HTR-8/SVneo (cell line): Measurements from ENCODE around the gene MOCS3.
A peak's percentile ranks its signal among the peaks of the same experiment; 100 is the strongest.
"Not testable (repeated sequence)": the region's sequence is repeated elsewhere in the genome, so short reads cannot be mapped to it uniquely, and the experiment has no call there.

Experiments used
- DNase-seq: peaks from one replicate; pipeline ENCODE4 v3.0.0; 2011; ENCODE audit warnings: low spot score, mixed read lengths; ENCODE audit not compliant: insufficient read length
- FAIRE-seq: peaks from 2 replicates; lab custom pipeline; 2011; peaks lifted over from hg19 to GRCh38; lab: Jason Lieb, UNC

The MOCS3 gene

GRCh38 chr20:50931306-50932015 is 27.2 kb upstream of the MOCS3 start, which contains the start of gene ADNP:
TSS of gene ADNP (minus strand) at chr20:50931437. CDS start at chr20:50903996, 27,441 bp downstream.
- DNase-seq: peak; percentile 93
- FAIRE-seq: peak; percentile 87

DNA sequence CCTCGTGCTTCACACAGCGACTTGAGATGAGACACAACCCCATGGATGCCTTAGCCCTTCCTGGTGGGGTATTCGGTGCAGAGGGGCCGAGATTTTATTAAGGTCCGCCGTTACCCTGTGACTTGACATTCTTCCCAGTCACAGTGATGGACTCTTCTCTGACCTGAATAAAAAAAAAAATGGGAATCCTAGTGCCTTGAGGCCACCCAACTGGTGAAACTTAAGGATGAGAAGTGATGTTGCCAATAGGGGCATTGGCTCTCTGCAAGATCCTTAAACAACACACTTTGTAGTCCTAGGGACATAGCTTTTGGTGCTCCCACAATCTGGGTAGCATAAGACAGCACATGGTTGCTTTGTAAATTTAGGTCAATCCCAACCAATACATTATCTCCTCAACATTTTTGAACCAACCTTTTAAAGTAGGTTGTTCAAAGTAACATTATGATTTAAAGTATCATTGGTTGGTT is 26.6 kb upstream of the MOCS3 start:
- FAIRE-seq: peak; percentile 85
- no peak for DNase-seq

DNA sequence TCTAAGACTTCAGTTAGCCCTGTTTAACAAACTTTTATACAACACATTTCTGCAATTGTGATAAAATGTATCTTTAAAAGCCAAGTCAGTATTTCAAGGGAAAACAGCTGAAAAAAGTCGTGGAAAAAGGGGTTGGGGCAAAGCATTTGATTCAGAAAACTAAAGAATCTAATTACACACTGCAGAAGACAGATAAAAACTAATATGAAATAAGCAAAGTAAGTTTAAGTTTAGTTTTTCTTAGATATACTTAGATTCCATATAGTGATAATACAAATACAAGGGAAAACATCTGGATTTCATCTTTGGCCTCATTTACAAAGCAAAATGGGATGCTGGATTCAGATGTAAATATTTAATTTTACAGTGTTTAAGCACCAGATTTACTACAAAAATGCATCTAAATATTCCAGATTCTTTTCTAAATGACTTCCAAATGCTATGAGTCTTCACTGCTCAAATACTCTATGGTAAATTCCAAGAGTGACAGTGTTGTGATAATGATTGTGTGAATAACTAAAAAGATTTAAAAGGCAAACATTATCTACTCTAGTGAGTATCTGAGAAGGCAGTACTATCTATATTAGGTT is 25.8 kb upstream of the MOCS3 start:
- FAIRE-seq (no peak), DNase-seq (no peak)

DNA sequence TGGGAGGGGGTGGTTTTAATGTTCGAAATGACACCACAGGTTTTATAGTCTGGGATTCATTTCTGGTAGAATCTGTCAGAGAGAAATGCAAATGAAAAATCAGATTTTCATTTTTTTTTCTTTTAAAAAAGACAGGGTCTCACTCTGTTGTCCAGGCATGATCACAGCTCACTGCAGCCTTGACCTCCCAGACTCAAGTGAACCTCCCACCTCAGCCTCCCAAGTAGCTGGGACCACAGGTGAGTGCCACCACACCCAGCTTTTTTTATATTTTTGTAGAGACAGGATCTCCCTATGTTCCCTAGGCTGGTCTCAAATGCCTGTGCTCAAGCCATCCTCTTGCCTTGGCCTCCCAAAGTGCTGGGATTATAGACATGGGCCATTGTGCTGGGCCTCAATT is 25.0 kb upstream of the MOCS3 start:
- DNase-seq: no peak
- no peak for FAIRE-seq

- FAIRE-seq: no peak
- DNase-seq: no peak
These were observed 15.5 kb upstream of the MOCS3 start for GRCh38 chr20:50943069-50943468.

GRCh38 chr20:50948132-50948785 is 10.4 kb upstream of the MOCS3 start:
- peak; percentile 54 for FAIRE-seq
- DNase-seq: no peak

DNA sequence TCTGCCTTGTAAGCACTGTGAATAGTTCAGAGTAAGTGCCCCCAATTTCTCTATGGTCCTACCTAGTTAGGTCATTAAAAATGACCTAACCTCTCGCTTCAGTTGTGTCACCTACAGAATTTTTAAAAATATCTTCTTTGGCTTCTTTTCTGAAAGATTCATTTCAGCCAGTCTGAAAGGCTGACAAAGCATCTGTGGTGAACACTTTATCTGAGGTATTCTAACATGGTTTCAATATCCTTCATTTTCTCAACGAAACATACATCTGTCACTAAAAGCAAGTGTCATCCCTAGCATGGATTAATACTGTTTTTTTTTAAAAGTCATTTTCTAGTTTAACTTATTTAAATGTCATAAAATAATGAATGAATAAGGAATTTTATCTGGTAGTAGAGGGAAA is 5.4 kb upstream of the MOCS3 start:
- no peak for DNase-seq
- no peak for FAIRE-seq

- no peak for FAIRE-seq
- DNase-seq: no peak
These were observed 4.8 kb upstream of the MOCS3 start for GRCh38 chr20:50953821-50954220.

DNA sequence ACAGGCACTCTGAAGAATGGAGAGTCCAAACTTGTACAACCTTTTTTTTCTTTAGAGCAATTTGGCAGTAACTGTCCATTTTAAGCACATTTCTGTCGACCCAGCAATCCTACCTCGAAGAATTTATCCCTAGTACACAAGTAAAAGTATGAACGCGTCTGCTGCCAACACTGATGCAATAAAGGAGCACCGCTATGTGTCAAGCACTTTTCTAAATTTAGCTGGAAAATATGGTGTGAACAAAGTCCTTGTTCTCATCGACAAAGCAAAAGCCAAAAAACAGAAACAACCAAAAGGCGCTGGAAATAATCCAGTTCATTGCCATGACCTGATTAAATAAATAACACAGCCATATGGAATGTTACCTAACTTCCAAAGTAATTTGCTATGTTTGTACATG is 1.3 kb upstream of the MOCS3 start:
- no peak for DNase-seq
- no peak for FAIRE-seq

GRCh38 chr20:50957798-50958614 is 612 bp upstream of the MOCS3 start, which contains the start of gene DPM1:
TSS of gene DPM1 (minus strand) at chr20:50958532. CDS start at chr20:50958523, 9 bp downstream.
- FAIRE-seq (peak; percentile 100), DNase-seq (peak; percentile 97)

DNA sequence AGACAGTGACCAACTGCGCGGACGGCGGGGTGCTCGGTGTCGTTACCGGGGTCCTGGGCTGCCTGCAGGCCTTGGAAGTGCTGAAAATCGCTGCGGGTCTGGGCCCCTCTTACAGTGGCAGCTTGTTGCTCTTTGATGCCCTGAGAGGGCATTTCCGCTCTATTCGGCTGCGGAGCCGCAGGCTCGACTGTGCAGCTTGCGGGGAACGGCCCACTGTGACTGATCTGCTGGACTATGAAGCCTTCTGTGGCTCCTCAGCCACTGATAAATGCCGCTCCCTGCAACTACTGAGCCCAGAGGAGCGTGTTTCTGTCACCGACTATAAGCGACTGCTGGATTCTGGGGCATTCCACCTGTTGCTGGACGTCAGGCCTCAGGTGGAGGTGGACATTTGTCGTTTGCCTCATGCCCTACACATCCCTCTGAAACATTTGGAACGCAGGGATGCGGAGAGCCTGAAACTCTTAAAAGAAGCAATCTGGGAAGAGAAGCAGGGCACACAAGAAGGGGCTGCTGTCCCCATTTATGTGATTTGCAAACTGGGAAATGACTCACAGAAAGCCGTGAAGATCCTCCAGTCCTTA is 1.0 kb downstream of the MOCS3 start:
- no peak for DNase-seq
- no peak for FAIRE-seq

- no peak for DNase-seq
- peak; percentile 52 for FAIRE-seq
These were observed 9.0 kb downstream of the MOCS3 start for GRCh38 chr20:50967586-50967985.

GRCh38 chr20:50968289-50968688 is 9.7 kb downstream of the MOCS3 start:
- FAIRE-seq (peak; percentile 73), DNase-seq (no peak)

- no peak for DNase-seq
- peak; percentile 81 for FAIRE-seq
These were observed 10.8 kb downstream of the MOCS3 start for GRCh38 chr20:50969435-50969834.

DNA sequence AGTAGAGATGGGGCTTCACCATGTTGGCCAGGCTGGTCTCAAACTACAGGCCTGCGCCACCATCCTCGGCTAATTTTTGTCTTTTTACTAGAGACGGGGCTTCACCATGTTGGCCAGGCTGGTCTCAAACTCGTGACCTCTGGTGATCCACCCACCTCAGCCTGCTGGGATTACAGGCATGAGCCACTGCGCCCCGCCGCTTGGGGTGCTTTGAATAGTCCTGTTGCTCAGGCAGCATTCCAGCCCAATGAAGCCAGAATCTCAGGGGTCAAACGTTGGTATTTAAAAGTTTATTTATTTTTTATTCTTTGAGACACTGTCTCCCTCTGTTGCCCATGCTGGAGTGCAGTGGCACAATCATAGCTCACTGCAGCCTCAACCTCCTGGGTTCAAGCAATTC is 11.3 kb downstream of the MOCS3 start:
- FAIRE-seq (no peak), DNase-seq (no peak)

GRCh38 chr20:50975701-50976330 is 17.2 kb downstream of the MOCS3 start:
- FAIRE-seq (peak; percentile 57), DNase-seq (no peak)

DNA sequence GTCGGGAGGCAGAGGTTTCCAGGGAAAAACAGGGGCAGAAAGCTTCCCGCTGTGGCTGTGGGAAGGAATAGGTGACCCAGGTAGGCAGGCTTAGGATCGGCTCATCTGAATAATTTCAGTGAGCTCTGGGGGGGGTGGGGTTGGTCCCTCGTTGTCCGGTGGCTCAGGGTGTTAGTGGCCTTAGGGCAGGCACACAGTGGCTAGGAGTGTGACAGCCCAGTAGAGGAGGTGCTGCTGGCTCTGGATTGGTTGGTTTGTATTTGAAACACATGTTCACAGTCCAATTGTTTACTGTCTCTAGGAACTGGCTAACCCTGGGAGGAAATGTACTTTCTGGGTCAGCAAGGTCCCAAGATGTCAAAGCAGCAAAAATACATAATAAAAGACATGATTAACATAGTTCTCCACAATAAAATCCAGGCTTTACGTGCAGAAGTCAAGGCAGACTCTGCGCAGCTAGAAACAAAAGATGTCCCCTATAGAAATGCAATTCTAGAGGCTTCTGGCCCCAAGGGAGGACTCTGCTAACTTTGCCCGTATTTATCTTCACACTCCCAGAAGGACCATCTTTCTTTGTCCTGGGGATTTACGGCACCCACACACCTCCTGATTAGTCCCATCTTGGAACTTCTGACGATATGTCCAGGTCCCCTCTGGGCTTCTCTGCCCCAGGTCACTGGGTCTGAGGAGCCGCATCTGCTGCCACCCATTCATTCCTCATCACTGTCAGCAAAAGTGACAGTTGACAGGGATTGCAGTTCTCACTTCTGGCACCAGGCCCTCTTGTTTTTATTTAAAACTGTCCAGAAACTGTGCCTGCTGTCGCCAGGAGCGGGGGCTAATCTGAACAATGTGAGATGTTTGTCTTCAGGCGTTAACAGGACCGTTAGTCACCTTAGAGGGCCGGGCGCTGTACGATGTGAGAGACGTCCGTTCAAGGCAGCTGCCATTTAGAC is 18.7 kb downstream of the MOCS3 start:
- no peak for DNase-seq
- FAIRE-seq: peak; percentile 76

DNA sequence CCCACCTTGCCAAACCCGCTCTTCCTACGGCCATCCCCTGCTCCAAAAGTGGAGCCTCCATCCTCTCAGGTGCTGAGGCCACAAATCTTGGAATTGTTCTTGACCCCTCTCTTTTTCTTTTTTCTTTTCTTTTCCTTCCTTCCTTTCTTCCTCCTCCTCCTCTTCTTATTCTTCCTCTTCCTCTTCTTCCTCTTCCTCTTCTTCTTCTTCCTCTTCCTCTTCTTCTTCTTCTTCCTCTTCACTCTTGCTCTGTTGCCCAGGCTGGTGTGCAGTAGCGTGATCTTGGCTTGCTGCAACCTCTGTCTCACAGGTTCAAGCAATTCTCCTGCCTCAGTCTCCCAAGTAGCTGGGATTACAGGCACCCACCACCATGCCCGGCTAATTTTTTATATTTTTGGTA is 19.9 kb downstream of the MOCS3 start:
- DNase-seq, FAIRE-seq: not testable (repeated sequence)
